Breast epithelium (tissue), 3 donors: ENCODE measurements around the gene C6orf15.

Experiments
- CTCF ChIP-seq, 3 donors: fragments of 450-650 bp; IDR thresholded peaks; one replicate each; pipeline ENCODE4 v1.5.1; 2016 to 2017; ENCODE audit warnings: antibody characterized with exemption in 3 of 3, mild to moderate bottlenecking in 3 of 3, moderate library complexity in 3 of 3
- POLR2A ChIP-seq: fragments of 450-650 bp; IDR thresholded peaks from one replicate; pipeline ENCODE4 v1.6.1; 2016; ENCODE audit warnings: antibody characterized with exemption, mild to moderate bottlenecking, moderate library complexity
- POLR2AphosphoS5 ChIP-seq, 3 donors: sonication (generic); formaldehyde crosslinking; IDR thresholded peaks; one replicate each; pipeline ENCODE4 v1.6.1; 2017; ENCODE audit warnings: antibody characterized with exemption in 3 of 3

DNA sequence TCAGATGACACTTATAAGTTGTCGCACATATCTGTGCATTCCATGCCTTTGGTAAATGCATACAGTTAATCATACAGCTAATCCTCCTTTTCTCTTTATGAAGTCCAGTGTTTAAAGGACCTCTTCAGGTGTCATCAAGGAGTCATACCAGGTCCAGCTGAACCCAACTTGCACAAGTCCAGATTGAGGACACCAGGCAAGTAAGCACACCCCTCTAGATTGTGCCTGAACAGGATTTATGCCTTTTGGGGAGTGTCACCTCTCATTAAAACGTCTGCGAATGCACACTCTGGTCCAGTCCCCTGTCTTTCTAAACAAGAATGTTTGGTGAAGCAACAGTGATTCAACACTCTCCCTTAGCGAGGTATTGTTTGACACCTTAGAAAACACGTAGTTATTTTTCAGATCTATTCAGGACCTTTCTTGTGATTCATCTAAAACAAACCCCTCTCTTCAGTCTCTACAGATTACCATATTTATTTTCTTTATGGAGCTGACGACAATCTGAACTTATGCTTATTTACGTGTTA, 48.4 kb downstream of the C6orf15 start:
- TF ChIP-seq CTCF (IDR thresholded peaks at IDR 0.05): no peak
- no peak for TF ChIP-seq POLR2A
- TF ChIP-seq POLR2AphosphoS5 (IDR thresholded peaks at IDR 0.05): no peak
